GM10847 (cell line): ENCODE measurements around the gene SMIM20.

Source experiments
- POLR2A ChIP-seq: IDR thresholded peaks from 2 replicates; pipeline ENCODE4 v1.6.1; 2011; ENCODE audit not compliant: insufficient read length; ENCODE audit errors: extremely low read depth

SMIM20 gene

GRCh38 chr4:25913851-25914669 lies at the start of gene SMIM20:
Gene SMIM20 (plus strand): TSS chr4:25914220. CDS start chr4:25914314, 94 bp downstream.
- peak; percentile 76 for TF ChIP-seq POLR2A

- TF ChIP-seq POLR2A: no peak
Observed at GRCh38 chr4:25865586-25865985, 48.4 kb upstream of the SMIM20 start.

DNA sequence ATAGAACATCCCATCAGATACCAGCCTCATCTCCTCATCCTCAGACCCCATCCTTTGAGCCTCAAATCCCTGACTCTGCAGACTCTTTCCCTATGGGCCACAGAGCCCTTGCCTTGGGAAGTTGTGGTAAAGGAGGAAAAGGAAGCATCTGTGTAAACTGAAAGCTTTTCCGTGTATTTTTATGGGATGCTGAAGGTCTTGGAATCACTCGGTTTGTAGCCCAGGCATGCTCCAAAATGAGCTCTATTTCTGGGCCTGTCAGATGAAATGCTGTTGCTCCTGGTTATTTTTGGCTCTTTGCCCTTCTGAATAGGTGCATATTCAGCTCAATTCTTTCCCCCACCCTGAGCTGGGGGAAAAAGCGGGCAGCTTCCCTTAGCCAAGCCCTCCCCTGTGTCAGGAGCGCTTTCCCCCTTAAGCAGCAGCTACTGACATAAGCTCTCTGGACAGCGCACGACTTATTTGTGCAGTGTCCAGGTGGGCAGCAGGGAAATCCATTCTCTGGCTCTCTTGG lies 46.2 kb upstream of the SMIM20 start:
- TF ChIP-seq POLR2A: no peak

- no peak for TF ChIP-seq POLR2A
Observed at GRCh38 chr4:25870081-25870480, 43.9 kb upstream of the SMIM20 start.

- no peak for TF ChIP-seq POLR2A
Observed at GRCh38 chr4:25872851-25873631, 41.0 kb upstream of the SMIM20 start.

DNA sequence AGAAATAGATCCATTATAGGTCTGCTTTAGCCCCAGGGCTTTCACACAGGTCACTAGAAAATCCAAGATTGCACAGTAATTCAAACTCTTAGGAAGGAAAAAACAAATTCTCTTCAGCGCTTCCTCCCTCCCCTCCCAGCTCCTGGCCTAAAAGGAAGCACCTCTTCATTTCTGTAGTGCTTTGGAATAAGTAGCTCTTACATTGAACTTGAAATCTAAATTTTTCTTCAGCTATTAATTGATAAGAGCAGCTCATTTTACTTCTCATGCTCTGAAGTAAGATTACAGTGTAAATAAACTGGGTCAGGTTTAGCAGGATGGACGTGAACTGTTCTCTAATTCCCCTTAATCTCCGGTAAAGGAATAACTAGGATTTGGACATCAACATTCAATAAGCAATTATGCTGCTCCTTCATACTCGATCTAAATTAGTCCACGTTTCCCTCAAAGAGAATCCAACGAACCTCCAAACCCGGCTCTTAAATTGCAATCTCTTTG lies 40.3 kb upstream of the SMIM20 start:
- no peak for TF ChIP-seq POLR2A

GRCh38 chr4:25874655-25875054 lies 39.4 kb upstream of the SMIM20 start:
- TF ChIP-seq POLR2A: no peak

GRCh38 chr4:25875281-25875745 lies 38.7 kb upstream of the SMIM20 start:
- TF ChIP-seq POLR2A: no peak

DNA sequence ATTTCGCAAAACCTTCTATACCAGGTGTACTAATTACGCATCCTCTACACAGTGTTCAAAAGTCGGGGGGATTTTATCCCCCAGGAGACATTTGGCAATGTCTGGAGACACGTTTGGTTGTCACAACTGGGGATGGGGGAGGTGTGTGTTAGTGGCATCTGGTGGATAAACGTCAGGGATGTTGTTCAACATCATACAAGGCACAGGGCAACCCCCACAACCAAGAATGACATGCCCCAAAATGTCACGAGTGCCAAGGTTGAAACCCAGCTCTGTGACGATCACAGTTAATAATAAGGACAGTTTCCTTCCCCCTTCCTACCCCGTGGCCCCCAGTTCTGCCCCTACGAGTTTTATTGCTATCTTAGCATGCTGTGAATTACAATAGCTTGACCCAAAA lies 35.3 kb upstream of the SMIM20 start:
- no peak for TF ChIP-seq POLR2A

DNA sequence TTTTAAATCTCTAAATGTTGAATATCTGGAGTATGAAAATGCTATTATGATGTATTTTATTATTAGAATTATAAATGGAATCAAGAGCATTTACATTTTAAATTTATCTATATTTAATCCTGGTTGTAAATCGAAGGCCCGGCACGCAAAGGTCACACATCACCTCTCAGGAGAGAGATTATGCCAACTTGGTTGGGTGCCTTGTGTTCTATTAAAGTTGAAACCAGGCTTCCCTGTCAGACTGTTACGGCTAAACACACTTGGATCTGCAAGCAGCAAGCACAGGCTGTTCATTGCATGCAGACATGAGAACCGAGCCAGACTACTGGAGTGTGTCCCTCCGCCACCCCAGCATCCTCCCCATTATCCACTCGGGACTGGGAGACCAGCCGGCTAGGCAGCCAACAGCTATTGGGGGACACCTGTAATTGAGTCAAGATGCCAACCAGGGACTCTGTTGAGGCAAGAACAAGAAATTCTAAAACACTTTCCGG lies 34.9 kb upstream of the SMIM20 start:
- no peak for TF ChIP-seq POLR2A

DNA sequence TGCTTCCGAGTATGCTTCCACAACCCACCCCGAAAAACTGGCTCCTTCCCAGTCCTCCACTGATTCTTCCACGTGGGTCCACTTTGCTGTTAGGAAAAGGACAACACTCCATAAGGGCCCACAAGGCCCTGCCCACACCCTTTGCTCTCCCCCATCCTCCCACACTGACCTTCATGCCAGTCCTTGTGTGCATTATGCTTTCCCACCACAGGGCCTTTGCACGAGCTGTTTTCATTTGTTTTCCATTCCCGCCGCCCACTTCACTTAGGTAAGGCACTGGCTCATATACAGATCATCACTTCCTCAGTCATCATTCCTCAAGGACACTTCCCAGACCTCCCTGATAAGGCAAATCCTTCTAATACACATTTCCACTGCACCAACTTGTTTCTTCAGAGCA lies 34.4 kb upstream of the SMIM20 start:
- TF ChIP-seq POLR2A: no peak

- TF ChIP-seq POLR2A: no peak
Observed at GRCh38 chr4:25879991-25880651, 33.9 kb upstream of the SMIM20 start.

- no peak for TF ChIP-seq POLR2A
Observed at GRCh38 chr4:25881193-25881592, 32.8 kb upstream of the SMIM20 start.

- no peak for TF ChIP-seq POLR2A
Observed at GRCh38 chr4:25882226-25882625, 31.8 kb upstream of the SMIM20 start.

- TF ChIP-seq POLR2A: no peak
Observed at GRCh38 chr4:25883565-25883964, 30.5 kb upstream of the SMIM20 start.

DNA sequence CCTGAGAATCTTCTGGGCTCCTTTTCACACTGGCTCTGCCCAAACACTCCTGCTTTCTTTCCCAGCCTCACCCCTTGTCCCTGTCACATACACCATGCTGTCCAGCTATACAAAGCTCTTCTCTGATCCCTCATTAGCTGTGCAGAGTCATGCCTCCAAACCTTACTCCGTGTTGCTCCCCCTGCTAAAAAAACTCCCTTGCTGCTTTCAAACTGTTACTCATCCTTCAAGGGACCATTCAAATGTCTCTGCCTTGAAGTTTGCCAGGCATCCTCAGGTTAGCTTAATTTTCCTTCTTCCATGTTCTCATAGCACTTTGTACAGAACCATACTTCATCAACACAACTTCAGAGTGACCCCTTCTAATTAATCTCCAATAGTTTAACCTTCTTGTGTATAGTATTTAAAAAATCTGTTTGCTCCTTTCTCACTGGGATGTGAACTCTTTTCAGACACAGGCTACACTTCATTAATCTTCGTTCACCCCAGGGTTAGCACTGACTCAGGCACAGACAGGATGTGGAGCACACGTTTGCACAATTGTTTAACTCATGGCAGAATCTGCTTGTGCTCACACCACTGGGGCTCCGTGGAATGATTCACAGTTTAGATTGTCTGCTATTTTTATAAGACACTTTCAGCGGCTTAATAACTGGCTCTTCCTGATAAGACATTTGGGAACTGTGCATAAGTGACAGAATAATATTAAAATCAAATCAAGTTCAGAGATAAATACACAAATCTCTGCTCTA lies 29.8 kb upstream of the SMIM20 start:
- TF ChIP-seq POLR2A: no peak
